Neutrophil (primary cell): ENCODE measurements around the gene INPP5A.

Experiments used
- H3K27ac ChIP-seq: fragments of 200-600 bp; sonication (generic); 2 replicates; pipeline ENCODE4 v1.5.1; 2016; ENCODE audit warnings: mild to moderate bottlenecking, moderate library complexity
- H3K27me3 ChIP-seq: fragments of 200-600 bp; sonication (generic); 2 replicates; pipeline ENCODE4 v1.6.0; 2016; ENCODE audit warnings: mild to moderate bottlenecking
- H3K36me3 ChIP-seq: fragments of 200-600 bp; sonication (generic); 2 replicates; pipeline ENCODE4 v1.5.1; 2017
- H3K4me1 ChIP-seq, 2 experiments: fragments of 200-600 bp in 1 of 2; sonication (generic) in 1 of 2; 1 replicate in 1 of 2; 2 replicates in 1 of 2; pipeline versions ENCODE4 v1.5.1 to v1.6.1; 2013 to 2016; ENCODE audit warnings: low read depth in 1 of 2, low read length in 1 of 2, mild to moderate bottlenecking in 1 of 2, moderate library complexity in 1 of 2; ENCODE audit not compliant: control insufficient read depth in 1 of 2, insufficient read depth in 1 of 2
- H3K4me3 ChIP-seq, 2 experiments: fragments of 200-600 bp in 1 of 2; sonication (generic) in 1 of 2; 1 replicate in 1 of 2; 2 replicates in 1 of 2; pipeline ENCODE4 v1.5.1; 2013 to 2016; ENCODE audit warnings: low read depth in 1 of 2, low read length in 1 of 2, mild to moderate bottlenecking in 1 of 2, moderate library complexity in 1 of 2
- H3K9me3 ChIP-seq: fragments of 200-600 bp; sonication (generic); 2 replicates; pipeline ENCODE4 v1.5.1; 2016
- CTCF ChIP-seq: fragments of 200-600 bp; sonication (generic); IDR thresholded peaks from 2 replicates; pipeline ENCODE4 v1.5.1; 2016; ENCODE audit warnings: antibody characterized with exemption

The INPP5A gene

GRCh38 chr10:132516771-132517725, 20.5 kb upstream of the INPP5A start:
- no peak overlapping the region for H3K4me3 ChIP-seq
- TF ChIP-seq CTCF = no peak
- no peak overlapping the region for H3K27ac ChIP-seq
- peaks cover 26% of the 10 kb centered on the region for H3K27me3 ChIP-seq
- no peaks in the 10 kb centered on the region for H3K9me3 ChIP-seq
- H3K36me3 ChIP-seq = no peaks in the 10 kb centered on the region
- H3K4me1 ChIP-seq = peaks cover 11 to 13% of the 10 kb centered on the region in 2 experiments

- H3K36me3 ChIP-seq = no peaks in the 10 kb centered on the region
- TF ChIP-seq CTCF = no peak
- H3K4me1 ChIP-seq = peaks cover 11 to 13% of the 10 kb centered on the region in 2 experiments
- H3K4me3 ChIP-seq = no peak overlapping the region
- H3K27me3 ChIP-seq = peaks cover 26% of the 10 kb centered on the region
- no peak overlapping the region for H3K27ac ChIP-seq
- no peaks in the 10 kb centered on the region for H3K9me3 ChIP-seq
These were observed 19.6 kb upstream of the INPP5A start for GRCh38 chr10:132517951-132518521.

DNA sequence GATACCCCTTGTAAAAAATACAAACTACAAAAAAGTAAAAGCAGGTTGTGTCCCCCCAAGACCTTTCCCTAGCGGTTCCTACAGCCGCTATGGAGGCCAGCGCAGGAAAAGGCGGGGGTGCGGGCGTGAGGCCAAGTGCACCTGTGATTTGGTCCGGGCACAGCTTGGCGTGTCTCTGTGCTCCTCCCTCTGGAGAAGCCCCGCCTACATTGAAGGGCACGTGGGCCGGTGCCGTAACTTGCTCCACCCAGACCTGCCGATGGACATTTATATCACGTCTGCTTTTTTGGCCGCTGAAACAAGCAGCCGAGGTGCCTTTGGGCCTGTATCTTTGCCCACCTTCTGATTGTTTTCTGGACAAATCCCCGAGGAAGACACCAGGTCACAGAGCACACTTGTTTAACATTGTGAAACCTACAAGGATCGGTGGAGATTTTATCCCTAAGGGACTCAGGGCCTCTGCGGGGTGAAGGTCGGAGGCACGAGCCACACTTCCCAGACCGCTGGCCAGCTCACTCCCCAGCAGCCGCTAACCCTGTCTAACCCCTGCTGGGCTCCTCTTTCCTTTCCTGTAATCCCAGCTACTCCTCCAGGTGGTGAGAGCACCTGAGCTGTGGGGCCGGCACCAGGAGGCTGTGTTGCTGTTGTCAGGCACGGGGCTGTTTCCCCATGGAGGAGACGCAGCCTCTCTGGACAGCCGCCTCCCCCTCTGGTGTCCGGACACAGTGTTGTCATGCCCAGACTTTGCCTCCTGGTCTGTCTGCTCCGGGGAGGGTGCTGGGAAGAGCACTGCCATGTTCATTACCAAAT, 18.8 kb upstream of the INPP5A start:
- Histone ChIP-seq H3K9me3 (no peaks in the 10 kb centered on the region), H3K27me3 (peaks cover 26% of the 10 kb centered on the region), H3K4me3 (no peak overlapping the region), H3K36me3 (no peaks in the 10 kb centered on the region), H3K4me1 (peaks cover 11 to 13% of the 10 kb centered on the region in 2 experiments), H3K27ac (no peak overlapping the region)
- no peak for TF ChIP-seq CTCF

- Histone ChIP-seq H3K4me1 (peaks cover 10 to 13% of the 10 kb centered on the region in 2 experiments), H3K27me3 (peaks cover 26% of the 10 kb centered on the region), H3K36me3 (no peaks in the 10 kb centered on the region), H3K27ac (no peak overlapping the region), H3K4me3 (no peak overlapping the region), H3K9me3 (no peaks in the 10 kb centered on the region)
- no peak for TF ChIP-seq CTCF
These were observed 18.0 kb upstream of the INPP5A start for GRCh38 chr10:132519382-132520176.
